OCI-LY1 (cell line): Measurements from ENCODE around the gene WLS.

ENCODE experiments used
- CTCF ChIP-seq: fragments of 200-600 bp; sonication (generic), shearing (Covaris generic); IDR thresholded peaks from 2 replicates; pipeline ENCODE4 v1.5.1; 2017; ENCODE audit warnings: mild to moderate bottlenecking, antibody characterized with exemption, low read length, moderate library complexity, mixed read lengths
- EZH2 ChIP-seq: fragments of 200-600 bp; sonication (generic), shearing (Covaris generic); IDR thresholded peaks from 2 replicates; pipeline ENCODE4 v1.8.0; 2017; ENCODE audit warnings: borderline replicate concordance, mixed run types, mild to moderate bottlenecking, antibody characterized with exemption, low read length, moderate library complexity, mixed read lengths

- no peak for TF ChIP-seq CTCF
- no peak for TF ChIP-seq EZH2
These were observed 32.7 kb downstream of the WLS start for GRCh38 chr1:68199603-68200002.
